OCI-LY7 (cell line): ENCODE data around the gene CRHR1. TPM values are rescaled to one million over a fixed set of nuclear protein-coding genes. Genes with fewer than 3 reads are reported as not detected.

Experiments used
- BruUV-seq: library from RNA; stranded (reverse); fragments of 400-500 nt; replicated peaks from 2 replicates; lab custom pipeline; 2021; lab: Mats Ljungman, UMichigan
- CTCF ChIA-PET: fragments of 300-600 bp; sonication (Branson Sonifier 250); formaldehyde crosslinking; loops from one replicate; lab custom pipeline; 2022; ENCODE audit warnings: antibody characterized with exemption; ENCODE audit not compliant: unreplicated experiment; lab: Charles Lee
- POLR2A ChIA-PET: fragments of 300-600 bp; sonication (Branson Sonifier 250); formaldehyde crosslinking; loops from one replicate; lab custom pipeline; 2022; ENCODE audit warnings: antibody characterized with exemption; lab: Charles Lee
- DNase-seq: peaks from one replicate; pipeline ENCODE4 v3.0.0-alpha.2; 2015; ENCODE audit warnings: low spot score
- H2AFZ ChIP-seq: fragments of 200-600 bp; sonication (generic), shearing (Covaris generic); 2 replicates; pipeline ENCODE4 v1.6.1; 2014; ENCODE audit warnings: mild to moderate bottlenecking, antibody characterized with exemption, low read length, moderate library complexity
- H3K27ac ChIP-seq: fragments of 200-600 bp; sonication (generic); 2 replicates; pipeline ENCODE4 v1.5.1; 2014; ENCODE audit warnings: mixed run types, low read depth, mild to moderate bottlenecking, moderate library complexity, low read length, inconsistent platforms; ENCODE audit not compliant: poor library complexity, severe bottlenecking
- H3K36me3 ChIP-seq: fragments of 200-600 bp; sonication (generic); 2 replicates; pipeline ENCODE4 v1.6.1; 2014; ENCODE audit warnings: mild to moderate bottlenecking, antibody characterized with exemption, low read length, moderate library complexity, mixed read lengths; ENCODE audit not compliant: insufficient read depth
- H3K4me1 ChIP-seq: fragments of 200-600 bp; sonication (generic); 2 replicates; pipeline ENCODE4 v1.5.1; 2014; ENCODE audit warnings: mild to moderate bottlenecking, low read length; ENCODE audit not compliant: insufficient read depth, poor library complexity, severe bottlenecking
- H3K4me2 ChIP-seq: fragments of 200-600 bp; sonication (generic); 2 replicates; pipeline ENCODE4 v1.6.1; 2014; ENCODE audit warnings: mild to moderate bottlenecking, low read length
- H3K4me3 ChIP-seq: fragments of 200-600 bp; sonication (generic); 2 replicates; pipeline ENCODE4 v1.5.1; 2014; ENCODE audit warnings: mild to moderate bottlenecking, low read depth, low read length; ENCODE audit not compliant: poor library complexity, severe bottlenecking
- H3K79me2 ChIP-seq: fragments of 200-600 bp; sonication (generic); 2 replicates; pipeline ENCODE4 v1.6.1; 2016; ENCODE audit warnings: low read depth, mild to moderate bottlenecking, low read length, moderate library complexity, mixed read lengths; ENCODE audit not compliant: insufficient read depth
- H3K9me2 ChIP-seq: fragments of 200-600 bp; sonication (generic); 2 replicates; pipeline ENCODE4 v1.6.1; 2016; ENCODE audit warnings: mild to moderate bottlenecking, low read length, mixed read lengths; ENCODE audit not compliant: insufficient read depth
- H3K9me3 ChIP-seq: fragments of 200-600 bp; sonication (generic); 2 replicates; pipeline ENCODE4 v1.6.1; 2014; ENCODE audit warnings: mild to moderate bottlenecking, mixed run types, low read length, mixed read lengths
- H4K20me1 ChIP-seq: fragments of 200-600 bp; sonication (generic); 2 replicates; pipeline ENCODE4 v1.6.1; 2014; ENCODE audit warnings: mild to moderate bottlenecking, antibody characterized with exemption, low read length, moderate library complexity, mixed read lengths; ENCODE audit not compliant: insufficient read depth
- EZH2phosphoT487 ChIP-seq: fragments of 200-600 bp; sonication (generic); IDR thresholded peaks from 2 replicates; pipeline ENCODE4 v1.6.1; 2018; ENCODE audit warnings: low read depth, borderline replicate concordance, mild to moderate bottlenecking, mixed run types, antibody characterized with exemption, low read length, moderate library complexity, mixed read lengths
- intact Hi-C: fragments of 100-400 bp; cut with micrococcal nuclease; formaldehyde crosslinking; loops from one replicate; pipeline ENCODE4 v1.10.0; 2022; ENCODE audit not compliant: unreplicated experiment
- total RNA-seq, 2 experiments: library from RNA; depleted of rRNA in 1 of 2; stranded (reverse); fragments of >200 nt in 1 of 2; shearing (Covaris generic) in 1 of 2; gene quantifications; 2 replicates each; pipeline ENCODE4 v1.2.3, GENCODE V29; 2014 to 2022
- TF ChIP-seq, protein P1 (sequence below): fragments of 200-600 bp; sonication (generic); conservative IDR thresholded peaks from 2 replicates; pipeline ENCODE4 v1.5.1; 2014; ENCODE audit warnings: mild to moderate bottlenecking, antibody characterized with exemption, low read length, moderate library complexity, mixed read lengths

CRHR1 gene
- total RNA-seq, 2 experiments from 2014 or later, result not detected

DNA sequence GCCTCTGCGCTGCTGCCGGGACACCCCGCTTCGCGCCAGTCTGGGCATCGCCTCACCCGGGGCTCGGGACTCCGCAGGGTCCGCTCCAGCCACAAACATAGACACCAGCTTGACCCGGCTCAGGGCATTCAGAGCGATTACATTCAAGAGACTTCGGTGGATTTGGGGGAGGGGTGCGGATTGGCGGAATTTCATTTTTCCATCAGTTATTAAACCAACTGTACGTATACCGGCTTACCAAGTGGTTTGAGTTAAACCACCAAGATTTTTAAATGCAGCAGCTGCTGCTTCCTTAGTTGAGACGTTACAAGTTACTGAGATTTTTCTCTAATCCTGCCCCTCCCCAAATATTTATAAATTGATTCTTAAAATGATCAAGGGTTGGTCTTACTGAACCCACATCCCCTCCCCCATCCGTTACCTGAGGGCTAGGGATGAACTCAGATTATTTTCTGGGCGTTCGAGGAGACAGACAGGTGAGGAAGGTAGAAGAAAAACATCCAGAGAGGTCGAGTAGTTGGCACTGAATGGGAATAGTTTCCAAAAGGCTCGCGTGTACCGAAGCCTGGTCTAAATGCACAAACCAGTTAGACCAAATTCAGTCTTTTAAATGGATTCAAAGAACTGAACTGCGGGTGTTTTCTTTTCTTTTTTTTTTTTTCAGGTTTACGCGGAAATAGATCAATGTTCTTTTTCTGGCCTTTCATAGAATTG, 1.5 kb downstream of the CRHR1 start:
- H3K79me2 ChIP-seq, result no peaks in the 10 kb centered on the region
- no peak for TF ChIP-seq EZH2phosphoT487
- TF ChIP-seq, protein P1, sequence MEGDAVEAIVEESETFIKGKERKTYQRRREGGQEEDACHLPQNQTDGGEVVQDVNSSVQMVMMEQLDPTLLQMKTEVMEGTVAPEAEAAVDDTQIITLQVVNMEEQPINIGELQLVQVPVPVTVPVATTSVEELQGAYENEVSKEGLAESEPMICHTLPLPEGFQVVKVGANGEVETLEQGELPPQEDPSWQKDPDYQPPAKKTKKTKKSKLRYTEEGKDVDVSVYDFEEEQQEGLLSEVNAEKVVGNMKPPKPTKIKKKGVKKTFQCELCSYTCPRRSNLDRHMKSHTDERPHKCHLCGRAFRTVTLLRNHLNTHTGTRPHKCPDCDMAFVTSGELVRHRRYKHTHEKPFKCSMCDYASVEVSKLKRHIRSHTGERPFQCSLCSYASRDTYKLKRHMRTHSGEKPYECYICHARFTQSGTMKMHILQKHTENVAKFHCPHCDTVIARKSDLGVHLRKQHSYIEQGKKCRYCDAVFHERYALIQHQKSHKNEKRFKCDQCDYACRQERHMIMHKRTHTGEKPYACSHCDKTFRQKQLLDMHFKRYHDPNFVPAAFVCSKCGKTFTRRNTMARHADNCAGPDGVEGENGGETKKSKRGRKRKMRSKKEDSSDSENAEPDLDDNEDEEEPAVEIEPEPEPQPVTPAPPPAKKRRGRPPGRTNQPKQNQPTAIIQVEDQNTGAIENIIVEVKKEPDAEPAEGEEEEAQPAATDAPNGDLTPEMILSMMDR, result no peak
- BruUV-seq, result no TSS peak
- no peak overlapping the region for H3K4me2 ChIP-seq
- DNase-seq, result no peak
- no peak overlapping the region for H2AFZ ChIP-seq
- POLR2A ChIA-PET, result no interaction called here
- no peaks in the 10 kb centered on the region for H4K20me1 ChIP-seq
- no peaks in the 10 kb centered on the region for H3K9me3 ChIP-seq
- no peak overlapping the region for H3K4me3 ChIP-seq
- no peaks in the 10 kb centered on the region for H3K9me2 ChIP-seq
- CTCF ChIA-PET, result no interaction called here
- H3K4me1 ChIP-seq, result no peaks in the 10 kb centered on the region
- H3K27ac ChIP-seq, result no peak overlapping the region
- H3K36me3 ChIP-seq, result no peaks in the 10 kb centered on the region
- intact Hi-C loops, result no loop called here

DNA sequence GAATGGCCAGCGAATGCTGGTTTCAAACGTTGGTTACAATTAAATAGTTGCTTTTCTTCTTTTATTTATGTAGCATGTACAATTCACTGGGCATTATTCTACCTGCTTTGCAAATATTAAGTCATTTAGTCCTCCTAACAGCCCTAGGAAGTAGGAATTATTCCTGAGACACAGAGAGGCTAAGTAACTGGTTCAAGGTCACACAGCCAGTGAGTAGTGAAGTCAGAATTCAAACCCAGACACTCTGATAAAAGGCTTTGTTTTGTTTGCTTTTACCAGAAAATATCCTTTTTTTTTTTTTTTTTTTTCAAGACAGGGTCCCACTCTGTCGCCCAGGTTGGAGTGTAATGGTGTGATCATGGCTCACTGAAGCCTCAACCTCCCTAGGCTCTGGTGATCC, 2.2 kb downstream of the CRHR1 start:
- Histone ChIP-seq H3K36me3 (no peaks in the 10 kb centered on the region), H3K4me2 (no peak overlapping the region), H3K4me3 (no peak overlapping the region), H3K9me3 (no peaks in the 10 kb centered on the region), H3K27ac (no peak overlapping the region), H3K9me2 (no peaks in the 10 kb centered on the region), H3K79me2 (no peaks in the 10 kb centered on the region), H3K4me1 (no peaks in the 10 kb centered on the region), H4K20me1 (no peaks in the 10 kb centered on the region), H2AFZ (no peak overlapping the region)
- TF ChIP-seq, protein P1, result no peak
- no peak for TF ChIP-seq EZH2phosphoT487
- intact Hi-C loops, result no loop called here
- ChIA-PET POLR2A (no interaction called here), CTCF (no interaction called here)
- no peak for DNase-seq
- BruUV-seq, result no TSS peak

GRCh38 chr17:45787044-45787443, 2.9 kb downstream of the CRHR1 start:
- Histone ChIP-seq H3K9me2 (no peaks in the 10 kb centered on the region), H2AFZ (no peak overlapping the region), H3K9me3 (no peaks in the 10 kb centered on the region), H3K27ac (no peak overlapping the region), H3K4me3 (no peak overlapping the region), H3K36me3 (no peaks in the 10 kb centered on the region), H3K4me1 (no peaks in the 10 kb centered on the region), H3K79me2 (no peaks in the 10 kb centered on the region), H3K4me2 (no peak overlapping the region), H4K20me1 (no peaks in the 10 kb centered on the region)
- DNase-seq, result no peak
- no TSS peak for BruUV-seq
- TF ChIP-seq, protein P1, result no peak
- no peak for TF ChIP-seq EZH2phosphoT487
- POLR2A ChIA-PET, result no interaction called here
- intact Hi-C loops, result no loop called here
- CTCF ChIA-PET, result no interaction called here
